Left lung (tissue), 10 donors: ENCODE measurements around the gene CALHM1. TPM values are rescaled to one million over a fixed set of nuclear protein-coding genes. Genes with fewer than 3 reads are reported as not detected.

ENCODE experiments used
- ATAC-seq: fragments of 200-7000 bp; cut with Tn5 transposase; one replicate; pipeline ENCODE4 v1.9.1; 2020; ENCODE audit warnings: moderate library complexity
- DNase-seq, 4 donors: peaks; one replicate each; pipeline ENCODE4 v3.0.0-alpha.2; 2013 to 2020
- H3K27ac ChIP-seq, 2 donors: fragments of 200-600 bp; sonication (generic) in 1 of 2; one replicate each; pipeline versions ENCODE4 v1.5.0 to v1.8.0; 2020 to 2021
- H3K27me3 ChIP-seq, 2 donors: fragments of 200-600 bp; sonication (generic) in 1 of 2; one replicate each; pipeline versions ENCODE4 v1.5.0 to v1.8.0; 2020 to 2021
- H3K36me3 ChIP-seq, 2 donors: fragments of 200-600 bp; sonication (generic) in 1 of 2; one replicate each; pipeline versions ENCODE4 v1.5.0 to v1.8.0; 2020 to 2021
- H3K4me1 ChIP-seq, 2 donors: fragments of 200-600 bp; one replicate each; pipeline ENCODE4 v1.8.0; 2021
- H3K4me3 ChIP-seq, 2 donors: fragments of 200-600 bp; sonication (generic) in 1 of 2; one replicate each; pipeline versions ENCODE4 v1.5.0 to v1.8.0; 2020 to 2021; ENCODE audit warnings: mild to moderate bottlenecking in 1 of 2
- H3K9me3 ChIP-seq, 2 donors: fragments of 200-600 bp; sonication (generic) in 1 of 2; one replicate each; pipeline versions ENCODE4 v1.5.0 to v1.8.0; 2020 to 2021
- CTCF ChIP-seq, 2 donors: fragments of 200-600 bp; sonication (generic) in 1 of 2; IDR thresholded peaks; one replicate each; pipeline versions ENCODE4 v1.5.0 to v1.8.0; 2021; ENCODE audit warnings: antibody characterized with exemption in 2 of 2
- intact Hi-C, 2 donors: fragments of 100-400 bp; cut with DNase I; formaldehyde crosslinking; loops; one replicate each; pipeline versions ENCODE4 v1.11.2 to v1.14.2; 2022
- polyA plus RNA-seq, 6 donors: library from polyadenylated mRNA; unstranded; fragments of 120-200 nt; gene quantifications; one replicate each; pipeline ENCODE4 v1.2.1, GENCODE V29; 2013; ENCODE audit not compliant: insufficient read length in 6 of 6
- total RNA-seq, 2 donors: library from RNA; stranded (reverse); fragmentation: NEBNext Ultra II Directional; extraction: Animal tissue kit (Norgen Biotek cat#: 25700); gene quantifications; one replicate each; pipeline ENCODE4 v1.2.1, GENCODE V29; 2021
- donor health status: DM: no; HTN: yes; CAD: no.
- donor health status: DM: no; HTN: no; CAD: no.

Gene CALHM1
- total and polyA plus RNA-seq, 8 donors: 0.09 to 0.15 (median 0.13) TPM; not detected in 2

- Histone ChIP-seq H3K4me3 (no peak overlapping the region), H3K27me3 (no peaks in the 10 kb centered on the region), H3K4me1 (peaks cover 0 to 12% of the 10 kb centered on the region in 2 donors), H3K27ac (no peak overlapping the region), H3K36me3 (no peaks in the 10 kb centered on the region), H3K9me3 (no peaks in the 10 kb centered on the region)
- peak; percentile 75 for ATAC-seq
- DNase-seq: peak in 2 of 4 donors; percentile 17 to 39
- TF ChIP-seq CTCF (IDR thresholded peaks at IDR 0.05): peak; percentile 63 to 66
- intact Hi-C loops: loop anchor here in 1 of 2 donors (5.0 kb wide), 1 partner anchor 65 kb away; no protein-coding TSS in a partner anchor
These were observed 23.4 kb upstream of the CALHM1 start for GRCh38 chr10:103481974-103482531.

GRCh38 chr10:103480521-103480920 lies 21.8 kb upstream of the CALHM1 start:
- intact Hi-C loops: loop anchor here in 1 of 2 donors (5.0 kb wide), 1 partner anchor 63 kb away; no protein-coding TSS in a partner anchor
- ATAC-seq (no peak), DNase-seq (peak in 1 of 4 donors; percentile 68)
- no peak for TF ChIP-seq CTCF (IDR thresholded peaks at IDR 0.05)
- H3K27me3 ChIP-seq: no peaks in the 10 kb centered on the region
- peaks cover 0 to 12% of the 10 kb centered on the region in 2 donors for H3K4me1 ChIP-seq
- H3K36me3 ChIP-seq: no peaks in the 10 kb centered on the region
- H3K9me3 ChIP-seq: no peaks in the 10 kb centered on the region
- H3K27ac ChIP-seq: no peak overlapping the region
- H3K4me3 ChIP-seq: no peak overlapping the region

GRCh38 chr10:103479135-103479534 lies 20.4 kb upstream of the CALHM1 start, which contains the start of gene CALHM3:
Gene CALHM3 (minus strand): TSS chr10:103479240. CDS start chr10:103479032, 208 bp downstream.
- DNase-seq (no peak), ATAC-seq (peak; percentile 75)
- H3K9me3 ChIP-seq: no peaks in the 10 kb centered on the region
- no peaks in the 10 kb centered on the region for H3K36me3 ChIP-seq
- intact Hi-C loops: no loop called here
- TF ChIP-seq CTCF (IDR thresholded peaks at IDR 0.05): no peak
- no peaks in the 10 kb centered on the region for H3K27me3 ChIP-seq
- no peak within 1 kb of the TSS for H3K27ac ChIP-seq
- H3K4me3 ChIP-seq: no peak within 1 kb of the TSS
- peaks cover 0 to 12% of the 10 kb centered on the region in 2 donors for H3K4me1 ChIP-seq

GRCh38 chr10:103478671-103479070 lies 20.0 kb upstream of the CALHM1 start:
- Histone ChIP-seq H3K27me3 (no peaks in the 10 kb centered on the region), H3K27ac (no peak overlapping the region), H3K36me3 (no peaks in the 10 kb centered on the region), H3K4me1 (peaks cover 0 to 12% of the 10 kb centered on the region in 2 donors), H3K4me3 (no peak overlapping the region), H3K9me3 (no peaks in the 10 kb centered on the region)
- no peak for TF ChIP-seq CTCF (IDR thresholded peaks at IDR 0.05)
- DNase-seq: peak in 1 of 4 donors; percentile 70
- intact Hi-C loops: no loop called here
- no peak for ATAC-seq

GRCh38 chr10:103476046-103476768 lies 17.5 kb upstream of the CALHM1 start:
- Histone ChIP-seq H3K9me3 (no peaks in the 10 kb centered on the region), H3K4me1 (peaks cover 4 to 23% of the 10 kb centered on the region in 2 donors), H3K4me3 (no peak overlapping the region), H3K27me3 (peaks cover 0 to 9% of the 10 kb centered on the region in 2 donors), H3K27ac (no peak overlapping the region), H3K36me3 (no peaks in the 10 kb centered on the region)
- intact Hi-C loops: no loop called here
- DNase-seq (peak in 1 of 4 donors; percentile 63), ATAC-seq (no peak)
- no peak for TF ChIP-seq CTCF (IDR thresholded peaks at IDR 0.05)
